ENCODE results near the gene CNOT8. TPM values are rescaled to one million over a fixed set of nuclear protein-coding genes. Genes with fewer than 3 reads are reported as not detected.

CNOT8 gene
- polyA plus RNA-seq, 1 of the 3 experiments (the other 2 are of a cell fraction): 45.3 TPM

DNA sequence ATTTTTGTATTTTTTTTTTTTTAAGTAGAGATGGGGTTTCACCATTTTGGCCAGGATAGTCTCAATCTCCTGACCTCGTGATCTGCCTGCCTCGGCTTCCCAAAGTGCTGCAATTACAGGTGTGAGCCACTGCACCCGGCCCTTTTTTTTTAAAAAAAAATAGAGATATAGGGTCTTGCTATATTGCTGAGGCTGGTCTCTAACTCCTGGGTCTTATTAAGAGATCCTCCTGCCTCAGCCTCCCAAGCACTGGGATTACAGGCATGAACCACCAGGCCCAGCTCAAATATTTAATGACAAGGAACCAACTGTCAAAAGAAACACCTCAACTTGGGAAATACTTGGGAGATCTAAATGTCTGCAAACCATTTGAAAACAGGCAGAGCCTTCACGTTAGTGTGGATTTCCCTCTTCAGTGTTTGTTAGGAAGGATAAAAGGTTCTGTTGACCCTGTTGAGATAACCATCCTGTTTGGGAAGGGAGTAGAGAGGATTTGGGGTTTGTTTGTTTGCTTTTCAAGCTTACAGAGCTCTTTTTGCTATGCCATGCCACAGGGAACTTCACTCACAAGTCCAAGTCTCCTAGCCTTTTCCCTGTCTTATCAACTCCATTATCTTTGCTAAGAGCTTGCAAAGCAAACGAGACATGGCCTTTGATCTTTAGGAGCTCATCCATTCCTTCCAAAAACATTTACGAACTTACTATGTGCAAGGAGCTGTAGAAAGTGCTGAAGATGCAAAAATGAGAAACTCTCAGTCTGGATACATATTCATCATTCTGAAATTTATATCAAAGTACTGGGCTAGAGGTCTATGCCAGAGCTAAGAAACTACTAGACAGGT, 15.5 kb upstream of the CNOT8 start:
- H3F3A ChIP-seq (replicated peaks; ENCODE audit: insufficient read depth): no peaks in the 10 kb centered on the region
- no peaks in the 10 kb centered on the region for H3K79me2 ChIP-seq (ENCODE audit: insufficient read depth)
- H3K36me3 ChIP-seq (replicated peaks in 1 of 2; ENCODE audit: control insufficient read depth in 1 of 2, insufficient read depth in 2 of 2, low read length in 1 of 2): no peaks in the 10 kb centered on the region
- H3K9me3 ChIP-seq: no peaks in the 10 kb centered on the region
- no peak overlapping the region for H3K9ac ChIP-seq
- CTCF ChIA-PET: interaction anchor here (1.1 kb wide), 1 partner anchor 190 kb away, joined by 3 read pairs; no protein-coding TSS in a partner anchor
- no peak for DNase-seq
- H3K4me3 ChIP-seq (ENCODE audit: low read depth in 2 of 2, low read length in 1 of 2): no peak overlapping the region
- H3K4me1 ChIP-seq (ENCODE audit: control insufficient read depth in 1 of 2, insufficient read depth in 2 of 2, low read depth in 1 of 2, low read length in 1 of 2): peaks cover 0 to 8% of the 10 kb centered on the region in 2 experiments; a peak in 2 of 4 replicates
- no peaks in the 10 kb centered on the region for H3K27me3 ChIP-seq (ENCODE audit: insufficient read depth)
- H3K9me2 ChIP-seq: no peaks in the 10 kb centered on the region
- POLR2A ChIA-PET: interaction anchor here (0.8 kb wide), 1 partner anchor 16 kb away, joined by 3 read pairs; the partner anchor contains the start of gene CNOT8
- WGBS (ENCODE audit: low lambda C conversion rate): 92% methylated on average over 6 of the region's 6 CpGs
- H4K20me1 ChIP-seq (ENCODE audit: insufficient read depth): no peaks in the 10 kb centered on the region
- H3K27ac ChIP-seq (ENCODE audit: low read depth in 2 of 2, low read length in 1 of 2): no peak overlapping the region
- H2AFZ ChIP-seq (ENCODE audit: low read depth): no peak overlapping the region
- no peak for TF ChIP-seq GATA2 (CRISPR knock-in tag; IDR thresholded peaks at IDR 0.05)
- no peak for TF ChIP-seq FOSL2 (IDR thresholded peaks at IDR 0.05; ENCODE audit: borderline replicate concordance, low read depth)
- TF ChIP-seq RCOR1 (IDR thresholded peaks at IDR 0.05; ENCODE audit: low read length): no peak
- TF ChIP-seq, protein P1, sequence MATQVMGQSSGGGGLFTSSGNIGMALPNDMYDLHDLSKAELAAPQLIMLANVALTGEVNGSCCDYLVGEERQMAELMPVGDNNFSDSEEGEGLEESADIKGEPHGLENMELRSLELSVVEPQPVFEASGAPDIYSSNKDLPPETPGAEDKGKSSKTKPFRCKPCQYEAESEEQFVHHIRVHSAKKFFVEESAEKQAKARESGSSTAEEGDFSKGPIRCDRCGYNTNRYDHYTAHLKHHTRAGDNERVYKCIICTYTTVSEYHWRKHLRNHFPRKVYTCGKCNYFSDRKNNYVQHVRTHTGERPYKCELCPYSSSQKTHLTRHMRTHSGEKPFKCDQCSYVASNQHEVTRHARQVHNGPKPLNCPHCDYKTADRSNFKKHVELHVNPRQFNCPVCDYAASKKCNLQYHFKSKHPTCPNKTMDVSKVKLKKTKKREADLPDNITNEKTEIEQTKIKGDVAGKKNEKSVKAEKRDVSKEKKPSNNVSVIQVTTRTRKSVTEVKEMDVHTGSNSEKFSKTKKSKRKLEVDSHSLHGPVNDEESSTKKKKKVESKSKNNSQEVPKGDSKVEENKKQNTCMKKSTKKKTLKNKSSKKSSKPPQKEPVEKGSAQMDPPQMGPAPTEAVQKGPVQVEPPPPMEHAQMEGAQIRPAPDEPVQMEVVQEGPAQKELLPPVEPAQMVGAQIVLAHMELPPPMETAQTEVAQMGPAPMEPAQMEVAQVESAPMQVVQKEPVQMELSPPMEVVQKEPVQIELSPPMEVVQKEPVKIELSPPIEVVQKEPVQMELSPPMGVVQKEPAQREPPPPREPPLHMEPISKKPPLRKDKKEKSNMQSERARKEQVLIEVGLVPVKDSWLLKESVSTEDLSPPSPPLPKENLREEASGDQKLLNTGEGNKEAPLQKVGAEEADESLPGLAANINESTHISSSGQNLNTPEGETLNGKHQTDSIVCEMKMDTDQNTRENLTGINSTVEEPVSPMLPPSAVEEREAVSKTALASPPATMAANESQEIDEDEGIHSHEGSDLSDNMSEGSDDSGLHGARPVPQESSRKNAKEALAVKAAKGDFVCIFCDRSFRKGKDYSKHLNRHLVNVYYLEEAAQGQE (IDR thresholded peaks at IDR 0.05; ENCODE audit: low read depth, low read length): no peak
- TF ChIP-seq PBX3 (IDR thresholded peaks at IDR 0.05): no peak
- TF ChIP-seq FOXJ3 (CRISPR knock-in tag; IDR thresholded peaks at IDR 0.05): no peak
- TF ChIP-seq RXRA (IDR thresholded peaks at IDR 0.05; ENCODE audit: borderline replicate concordance, low read depth): no peak
- TF ChIP-seq ELF1 (IDR thresholded peaks at IDR 0.05): no peak
- no peak overlapping the region for H3K4me2 ChIP-seq

DNA sequence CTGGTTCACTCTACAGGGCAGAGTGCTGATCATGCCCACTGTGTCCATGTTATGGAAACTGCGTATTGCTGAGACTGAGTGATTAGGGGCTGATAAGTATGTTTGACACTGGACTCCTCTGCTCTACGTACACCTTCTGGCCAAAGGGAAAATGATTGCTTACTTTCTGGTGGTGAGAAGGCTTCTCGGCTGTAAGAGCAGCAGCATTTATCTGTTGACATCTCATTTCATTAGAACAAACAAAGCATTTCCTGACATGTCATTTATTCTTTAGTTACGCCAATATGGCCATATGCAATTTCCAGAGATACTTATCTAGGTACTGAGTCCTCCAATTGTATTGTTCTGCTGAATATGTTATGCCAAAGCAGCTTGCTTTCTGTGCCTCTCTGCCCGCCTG, 13.6 kb upstream of the CNOT8 start:
- H3K9me3 ChIP-seq: no peaks in the 10 kb centered on the region
- TF ChIP-seq RXRA (IDR thresholded peaks at IDR 0.05; ENCODE audit: borderline replicate concordance, low read depth) (no peak), MXI1 (IDR thresholded peaks at IDR 0.05; ENCODE audit: low read depth, low read length) (0 out of 2 replicates have a peak, but pooled peaks have one; percentile 14), CHD2 (IDR thresholded peaks at IDR 0.05; ENCODE audit: low read length, partially characterized antibody) (peak; percentile 13), EP300 (IDR thresholded peaks at IDR 0.05; ENCODE audit: borderline replicate concordance in 1 of 2, low read depth in 1 of 2, low read length in 1 of 2) (peak in 1 of 2 experiments; percentile 34; a peak in 1 of 4 replicates), GATA2 (CRISPR knock-in tag; IDR thresholded peaks at IDR 0.05) (peak; percentile 94), YY1 (IDR thresholded peaks at IDR 0.05; ENCODE audit: low read depth) (no peak)
- H3K36me3 ChIP-seq (replicated peaks in 1 of 2; ENCODE audit: control insufficient read depth in 1 of 2, insufficient read depth in 2 of 2, low read length in 1 of 2): no peaks in the 10 kb centered on the region
- H3K27me3 ChIP-seq (ENCODE audit: insufficient read depth): no peaks in the 10 kb centered on the region
- H3F3A ChIP-seq (replicated peaks; ENCODE audit: insufficient read depth): peaks cover 7% of the 10 kb centered on the region
- H3K4me3 ChIP-seq (ENCODE audit: low read depth in 2 of 2, low read length in 1 of 2): no peak overlapping the region
- H4K20me1 ChIP-seq (ENCODE audit: insufficient read depth): no peaks in the 10 kb centered on the region
- no peak overlapping the region for H3K4me2 ChIP-seq
- peak; percentile 56 for DNase-seq
- peak overlapping the region in 1 of 2 experiments; percentile 67; a peak in 2 of 4 replicates for H3K27ac ChIP-seq (ENCODE audit: low read depth in 2 of 2, low read length in 1 of 2)
- 66% methylated on average over 5 of the region's 5 CpGs for WGBS (ENCODE audit: low lambda C conversion rate)
- CTCF ChIA-PET: interaction anchor here (0.9 to 1.8 kb wide), 6 partner anchors 10 to 194 kb away, joined by 3 to 5 read pairs (median 3); no protein-coding TSS in a partner anchor
- peaks cover 0 to 8% of the 10 kb centered on the region in 2 experiments; a peak in 2 of 4 replicates for H3K4me1 ChIP-seq (ENCODE audit: control insufficient read depth in 1 of 2, insufficient read depth in 2 of 2, low read depth in 1 of 2, low read length in 1 of 2)
- no peaks in the 10 kb centered on the region for H3K79me2 ChIP-seq (ENCODE audit: insufficient read depth)
- POLR2A ChIA-PET: interaction anchor here (1.2 kb wide), 1 partner anchor 12 kb away, joined by 3 read pairs; no protein-coding TSS in a partner anchor
- no peak overlapping the region for H3K9ac ChIP-seq
- no peaks in the 10 kb centered on the region for H3K9me2 ChIP-seq
- H2AFZ ChIP-seq (ENCODE audit: low read depth): no peak overlapping the region
